SKM-1 treated with dmso at 0.1 percent for 144 hours (cell line): ENCODE data around the gene SPC25.
"Not testable (repeated sequence)": the region's sequence is repeated elsewhere in the genome, so short reads cannot be mapped to it uniquely, and the experiment has no call there.

ENCODE experiments used
- DNase-seq: peaks from one replicate; lab custom pipeline; 2025; ENCODE audit not compliant: unreplicated experiment; lab: John Stamatoyannopoulos, UW

The SPC25 gene

DNA sequence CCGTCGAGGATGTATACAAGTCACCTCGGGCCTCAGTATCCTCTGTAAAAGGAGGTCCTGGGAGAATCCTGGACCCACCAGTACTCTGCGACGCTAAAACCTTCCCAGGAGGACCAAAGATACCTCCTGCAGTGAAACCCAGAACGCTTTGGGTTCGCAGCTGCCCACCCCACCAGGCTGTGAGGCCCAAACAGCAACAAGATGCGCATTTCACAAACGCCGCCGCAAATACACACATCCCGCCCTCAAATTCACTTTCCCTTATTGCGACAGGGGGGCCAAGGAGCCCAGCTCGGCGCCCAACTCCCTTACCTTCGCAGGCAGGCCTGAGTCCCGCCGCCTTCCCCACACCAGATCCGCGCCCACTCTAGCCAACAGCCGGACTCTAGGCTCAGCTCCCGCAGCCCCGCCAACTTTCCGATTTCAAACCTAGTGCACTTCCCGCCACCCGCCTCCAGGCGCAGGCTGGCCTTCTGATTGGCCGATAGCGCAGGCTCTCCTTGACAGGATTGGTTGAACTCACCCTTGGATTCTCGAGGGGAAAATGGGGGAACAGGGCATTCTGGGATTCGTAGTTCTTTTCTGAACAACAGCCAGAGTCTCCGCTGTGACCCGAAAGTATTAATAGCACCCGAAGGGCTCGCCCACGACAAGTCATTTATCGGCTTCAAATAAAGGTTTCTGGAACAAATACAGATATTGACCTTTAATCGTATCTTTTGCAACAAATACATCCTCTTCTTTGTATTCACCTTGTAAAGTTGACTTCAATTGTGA lies at the start of gene SPC25:
Gene SPC25 (minus strand): TSS at position 425 of the 777 bp plus-strand sequence. CDS start 911 bp downstream, outside the sequence.
- DNase-seq, result peak; percentile 96

- no peak for DNase-seq
These were observed 49.7 kb upstream of the SPC25 start for GRCh38 chr2:168939918-168940317.

DNA sequence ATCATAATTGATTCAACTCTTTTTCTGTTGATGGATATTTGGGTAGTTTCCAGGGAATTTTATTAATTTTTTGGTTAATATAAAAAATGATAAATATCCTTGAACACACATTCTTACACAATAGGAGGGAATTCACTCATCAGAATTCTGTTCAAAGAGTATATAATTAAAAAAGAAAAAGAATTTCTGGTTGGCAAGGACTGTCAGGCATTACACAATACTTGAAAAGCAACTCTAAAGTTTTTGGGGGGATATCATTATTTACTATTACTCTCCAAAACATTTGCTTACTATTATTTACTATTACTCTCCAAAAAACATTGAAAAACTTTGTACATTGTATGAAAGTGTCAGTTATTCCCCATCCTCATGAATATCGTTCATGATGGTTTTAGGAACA lies 48.8 kb upstream of the SPC25 start:
- no peak for DNase-seq

GRCh38 chr2:168935810-168936581 lies 45.8 kb upstream of the SPC25 start:
- DNase-seq, result no peak

- DNase-seq, result no peak
These were observed 44.6 kb upstream of the SPC25 start for GRCh38 chr2:168934826-168935225.

DNA sequence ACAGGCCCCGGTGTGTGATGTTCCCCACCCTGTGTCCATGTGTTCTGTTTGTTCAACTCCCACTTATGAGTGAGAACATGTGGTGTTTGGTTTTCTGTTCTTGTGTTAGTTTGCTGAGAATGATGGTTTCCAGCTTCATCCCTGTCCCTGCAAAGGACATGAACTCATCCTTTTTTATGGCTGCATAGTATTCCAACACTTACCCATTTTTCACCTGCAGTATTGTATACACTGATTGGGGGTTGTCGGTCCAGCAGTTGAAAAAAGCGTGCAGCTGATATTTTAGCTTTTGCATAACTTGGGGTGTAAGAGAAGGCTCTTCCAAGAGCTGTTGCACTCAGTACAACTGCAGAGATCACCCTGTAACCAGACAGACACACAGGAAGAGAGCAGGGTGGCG lies 41.9 kb upstream of the SPC25 start:
- not testable (repeated sequence) for DNase-seq

- no peak for DNase-seq
These were observed 40.0 kb upstream of the SPC25 start for GRCh38 chr2:168930242-168930641.

DNA sequence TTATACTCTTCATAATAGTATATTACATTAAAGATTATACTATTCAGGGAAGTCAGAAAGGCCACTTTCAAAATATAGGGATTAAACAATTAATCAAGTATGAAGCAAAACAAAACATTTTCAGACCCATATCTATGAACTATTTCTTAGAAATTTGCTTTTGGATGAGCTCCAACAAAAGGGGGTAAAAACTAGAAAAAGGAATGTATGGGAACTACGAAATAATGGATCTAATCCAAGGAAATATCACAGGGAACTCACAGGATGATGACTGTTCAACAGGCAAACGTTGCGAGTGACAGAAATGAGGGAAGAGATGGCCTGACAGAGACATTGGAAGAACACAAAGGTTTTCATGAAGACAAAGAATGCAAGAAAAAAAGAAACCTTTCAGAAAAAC lies 38.8 kb upstream of the SPC25 start:
- DNase-seq, result no peak

GRCh38 chr2:168928113-168928831 lies 38.0 kb upstream of the SPC25 start:
- no peak for DNase-seq

- no peak for DNase-seq
These were observed 36.6 kb upstream of the SPC25 start for GRCh38 chr2:168926621-168927386.

DNA sequence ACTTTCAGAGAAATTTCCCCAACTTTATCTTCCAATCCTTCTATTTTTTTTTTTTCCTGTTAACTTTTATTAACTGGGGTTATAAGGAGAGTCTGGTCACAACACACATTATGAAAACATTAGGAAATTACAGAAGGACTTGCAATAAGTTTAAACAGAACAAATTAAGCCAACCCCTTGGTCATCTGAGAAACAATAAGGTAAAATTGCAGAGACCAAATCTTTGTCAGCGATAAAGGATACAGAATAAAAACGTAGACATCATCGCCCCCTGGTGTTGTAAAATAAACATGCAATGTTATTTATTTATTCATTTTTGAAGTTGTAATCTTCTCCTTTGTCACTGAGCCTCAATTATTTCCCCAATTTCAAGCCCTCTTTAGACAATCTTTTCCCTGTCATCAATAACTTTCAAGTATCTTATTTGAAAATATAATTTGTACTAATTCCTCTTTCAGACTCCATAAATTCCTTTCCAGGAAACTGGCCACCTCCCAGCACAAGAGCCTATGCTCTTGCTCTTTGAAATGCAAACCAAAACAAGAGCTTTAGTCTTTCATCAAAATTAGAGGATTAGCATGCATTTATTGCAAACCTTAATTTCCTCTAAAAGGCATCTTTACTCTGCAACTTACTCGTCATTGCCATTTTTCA lies 30.4 kb upstream of the SPC25 start:
- DNase-seq, result peak; percentile 59

GRCh38 chr2:168916331-168916675 lies 26.1 kb upstream of the SPC25 start:
- no peak for DNase-seq

- DNase-seq, result no peak
These were observed 25.5 kb upstream of the SPC25 start for GRCh38 chr2:168915441-168916330.

DNA sequence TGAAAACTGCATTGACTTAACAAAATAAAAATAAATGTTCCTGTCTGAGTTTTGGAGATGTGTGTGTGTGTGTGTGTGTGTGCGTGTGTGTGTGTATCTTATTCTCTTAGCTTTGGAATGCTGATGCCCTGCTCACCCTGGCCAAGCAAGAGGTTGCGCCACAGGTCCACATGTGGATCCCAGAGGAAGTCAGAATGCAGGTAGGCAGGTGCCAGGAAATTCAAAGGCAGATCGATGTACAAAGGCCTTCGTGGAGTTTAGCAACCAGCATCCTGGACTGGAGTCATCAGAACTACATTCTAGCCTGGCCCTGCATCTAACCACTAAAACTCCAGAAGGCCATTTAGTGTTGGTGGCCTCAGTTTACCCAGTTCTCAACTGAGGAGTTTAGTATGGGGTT lies 23.3 kb upstream of the SPC25 start:
- DNase-seq, result no peak

DNA sequence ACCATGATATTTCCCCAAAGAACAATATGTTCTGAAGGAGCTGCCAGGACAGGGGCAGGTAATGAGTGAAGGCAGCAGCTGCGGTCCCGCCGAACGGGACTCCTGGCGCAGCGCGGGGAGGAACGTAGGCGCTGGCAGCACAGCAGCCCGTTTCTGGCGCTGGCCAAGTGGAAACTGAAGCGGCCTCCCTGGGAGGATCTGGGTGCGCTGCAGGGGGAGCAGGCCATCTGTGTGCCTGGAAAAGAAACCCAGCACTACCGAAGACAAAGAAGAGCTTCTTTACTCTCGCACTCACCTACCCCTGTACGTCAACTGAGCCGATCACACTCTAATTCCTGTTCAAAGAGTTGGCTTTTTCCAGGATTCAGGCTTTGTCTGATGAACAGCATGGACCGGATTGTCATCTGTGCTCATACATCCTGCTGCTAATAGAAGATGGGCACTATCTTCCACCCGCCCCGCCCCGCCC lies 22.7 kb upstream of the SPC25 start:
- no peak for DNase-seq

DNA sequence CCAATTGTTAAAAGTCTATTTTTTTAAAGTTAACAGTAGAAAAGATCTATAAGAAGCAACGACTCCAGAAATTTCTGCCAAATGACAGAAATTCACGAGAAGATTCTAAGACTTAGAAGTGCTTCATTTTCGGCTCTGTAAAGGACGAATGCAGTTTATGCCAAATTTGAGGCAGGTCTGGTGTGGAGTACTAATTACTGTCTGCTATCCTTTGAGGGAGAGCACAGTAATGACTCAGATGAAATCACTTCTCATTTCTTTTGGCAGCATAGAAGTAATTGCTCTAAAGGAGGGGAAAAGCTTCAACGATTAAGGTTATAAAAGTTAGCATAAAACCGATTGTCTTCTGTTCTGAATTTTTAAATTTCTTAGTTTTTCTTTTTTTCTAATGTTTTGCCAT lies 22.2 kb upstream of the SPC25 start:
- no peak for DNase-seq

DNA sequence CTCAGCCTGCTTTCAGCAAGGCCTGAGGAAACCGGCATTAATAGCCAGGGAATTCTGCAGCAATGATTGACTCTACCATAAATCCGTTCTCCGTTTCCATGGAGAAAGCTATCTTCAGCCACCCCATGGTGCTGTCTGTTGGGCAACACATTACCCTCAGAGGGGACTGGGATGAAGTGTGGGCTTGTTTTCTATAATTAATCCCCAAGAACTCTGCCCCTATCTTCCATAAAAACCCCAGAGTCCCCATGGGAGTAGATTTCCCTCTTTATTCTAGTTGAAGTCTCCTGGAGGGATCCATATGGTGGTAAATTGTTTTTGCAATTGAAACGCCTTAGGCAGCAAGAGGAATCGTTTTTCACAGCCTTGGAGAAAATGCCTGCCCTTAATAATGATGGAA lies 20.1 kb upstream of the SPC25 start:
- no peak for DNase-seq

DNA sequence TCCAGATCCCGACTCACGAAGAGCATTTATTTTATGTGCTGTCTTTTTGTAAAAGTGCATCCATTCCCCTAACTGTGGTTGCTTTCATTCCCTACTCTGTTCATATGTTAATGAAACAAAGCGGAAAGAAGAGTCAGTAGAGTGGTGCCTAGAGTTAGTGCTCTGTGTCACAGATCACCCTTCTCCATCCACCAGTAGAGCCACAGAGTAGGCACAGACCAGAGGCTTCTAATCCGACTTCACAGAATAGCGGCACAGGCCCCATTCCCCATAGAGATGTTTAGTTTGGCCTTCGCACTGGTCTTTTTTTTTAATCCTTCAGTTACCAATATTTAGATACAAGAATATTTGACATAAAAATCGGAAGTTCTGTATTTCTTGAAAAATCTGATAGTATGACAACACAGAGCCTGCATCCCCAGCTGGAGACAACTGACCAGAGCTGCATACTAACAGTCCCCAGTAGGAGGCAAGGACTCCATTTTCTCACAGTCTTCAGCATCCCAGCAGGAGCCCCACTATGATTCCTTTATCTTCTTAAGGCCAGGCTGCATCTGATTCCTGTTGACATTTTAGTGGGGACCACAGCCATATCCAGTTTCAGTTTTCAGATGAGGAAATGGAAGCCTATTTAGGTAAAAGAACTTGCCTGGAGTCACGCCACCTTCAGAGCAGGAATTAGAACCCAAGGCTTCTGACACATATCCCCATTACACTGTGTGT lies 17.9 kb upstream of the SPC25 start:
- DNase-seq, result no peak

GRCh38 chr2:168904358-168904757 lies 14.1 kb upstream of the SPC25 start:
- no peak for DNase-seq
